H1 (cell line): Measurements from ENCODE around the gene CRB2. TPM values are rescaled to one million over a fixed set of nuclear protein-coding genes. Genes with fewer than 3 reads are reported as not detected.

Source experiments
- CTCF ChIA-PET: fragments of 300-600 bp; sonication (Branson Sonifier 250); formaldehyde crosslinking; loops from one replicate; lab custom pipeline; 2021; ENCODE audit not compliant: partially characterized antibody; lab: Charles Lee
- POLR2A ChIA-PET: fragments of 300-600 bp; sonication (Branson Sonifier 250); formaldehyde crosslinking; loops from one replicate; lab custom pipeline; 2021; ENCODE audit warnings: inconsistent platforms; ENCODE audit not compliant: partially characterized antibody; lab: Charles Lee
- DNase-seq, 2 experiments: peaks; one replicate each; pipeline versions ENCODE4 v3.0.0 to v3.0.0-alpha.2; 2010 to 2022; ENCODE audit warnings: low spot score in 2 of 2, low read depth in 1 of 2, mixed read lengths in 1 of 2
- FAIRE-seq: peaks from 2 replicates; lab custom pipeline; 2011; peaks lifted over from hg19 to GRCh38; lab: Jason Lieb, UNC
- H2AFZ ChIP-seq: 2 replicates; pipeline ENCODE4 v1.8.1; 2012; ENCODE audit warnings: low read length, inconsistent platforms
- H2AK5ac ChIP-seq: 2 replicates; pipeline ENCODE4 v1.6.1; 2013; ENCODE audit warnings: low read depth, low read length
- H2BK120ac ChIP-seq: replicated peaks from 2 replicates; pipeline ENCODE3; 2013; ENCODE audit warnings: low read depth, low read length, inconsistent platforms
- H2BK12ac ChIP-seq: 2 replicates; pipeline ENCODE4 v1.6.1; 2013; ENCODE audit warnings: low read depth, low read length
- H2BK15ac ChIP-seq: 2 replicates; pipeline ENCODE4 v1.6.1; 2013; ENCODE audit warnings: low read length
- H2BK20ac ChIP-seq: 2 replicates; pipeline ENCODE4 v1.6.1; 2013; ENCODE audit warnings: low read length
- H2BK5ac ChIP-seq: 2 replicates; pipeline ENCODE4 v1.6.1; 2013; ENCODE audit warnings: low read depth, low read length
- H3K14ac ChIP-seq: 2 replicates; pipeline ENCODE4 v1.6.1; 2013; ENCODE audit warnings: inconsistent platforms; ENCODE audit not compliant: insufficient read length
- H3K18ac ChIP-seq: 2 replicates; pipeline ENCODE4 v1.6.1; 2013; ENCODE audit warnings: low read length; ENCODE audit errors: extremely low read depth
- H3K23ac ChIP-seq: 2 replicates; pipeline ENCODE4 v1.6.1; 2013; ENCODE audit warnings: inconsistent platforms; ENCODE audit not compliant: insufficient read length
- H3K23me2 ChIP-seq: 2 replicates; pipeline ENCODE4 v1.6.1; 2013; ENCODE audit warnings: low read depth, low read length
- H3K27ac ChIP-seq: 2 replicates; pipeline ENCODE4 v1.6.1; 2011; ENCODE audit warnings: low read depth, low read length, inconsistent platforms
- H3K27me3 ChIP-seq, 4 experiments: replicated peaks in 1 of 4; 1 replicate in 1 of 4; 2 replicates in 3 of 4; pipeline versions ENCODE4 v1.6.1 to v1.8.1; 2011 to 2013; ENCODE audit warnings: low read length in 3 of 4, mild to moderate bottlenecking in 3 of 4, inconsistent platforms in 2 of 4, mixed read lengths in 2 of 4, moderate library complexity in 1 of 4; ENCODE audit not compliant: control insufficient read depth in 3 of 4, insufficient read depth in 3 of 4; ENCODE audit errors: extremely low read depth in 1 of 4
- H3K36me3 ChIP-seq, 4 experiments: 2 replicates each; pipeline versions ENCODE4 v1.6.1 to v1.8.1; 2011 to 2013; ENCODE audit warnings: mild to moderate bottlenecking in 4 of 4, low read length in 3 of 4, moderate library complexity in 2 of 4, control low read depth in 1 of 4, inconsistent platforms in 1 of 4; ENCODE audit not compliant: insufficient read depth in 4 of 4, control insufficient read depth in 2 of 4
- H3K4ac ChIP-seq: replicated peaks from 2 replicates; pipeline ENCODE3; 2013; ENCODE audit warnings: low read length, low read depth, mixed read lengths, inconsistent platforms; ENCODE audit not compliant: insufficient read length
- H3K4me1 ChIP-seq, 4 experiments: replicated peaks in 1 of 4; 1 replicate in 1 of 4; 2 replicates in 3 of 4; pipeline versions ENCODE4 v1.6.1 to v1.8.1; 2011 to 2013; ENCODE audit warnings: low read length in 3 of 4, inconsistent platforms in 2 of 4, mixed read lengths in 1 of 4; ENCODE audit not compliant: insufficient read depth in 4 of 4, control insufficient read depth in 3 of 4
- H3K4me2 ChIP-seq, 2 experiments: 2 replicates each; pipeline versions ENCODE4 v1.6.1 to v1.8.1; 2011 to 2013; ENCODE audit warnings: low read depth in 2 of 2, low read length in 2 of 2, control low read depth in 1 of 2, inconsistent platforms in 1 of 2, mild to moderate bottlenecking in 1 of 2; ENCODE audit not compliant: insufficient read depth in 1 of 2
- H3K4me3 ChIP-seq, 4 experiments: fragments of 200-600, 300-600 bp in 1 of 4; sonication (generic), shearing (Covaris generic), sonication (Bioruptor Twin) in 1 of 4; 2 replicates each; pipeline versions ENCODE4 v1.5.1 to v1.8.1; 2011 to 2016; ENCODE audit warnings: low read length in 4 of 4, low read depth in 3 of 4, control low read depth in 2 of 4, inconsistent platforms in 2 of 4, mild to moderate bottlenecking in 2 of 4, mixed read lengths in 1 of 4, moderate library complexity in 1 of 4; ENCODE audit not compliant: insufficient read depth in 2 of 4; ENCODE audit errors: extremely low read depth in 1 of 4
- H3K56ac ChIP-seq: replicated peaks from 2 replicates; pipeline ENCODE3; 2013; ENCODE audit warnings: low read depth, mild to moderate bottlenecking, mixed read lengths, low read length, inconsistent platforms; ENCODE audit not compliant: insufficient read length
- H3K79me1 ChIP-seq: 2 replicates; pipeline ENCODE4 v1.6.1; 2013; ENCODE audit warnings: low read depth, low read length, control low read depth
- H3K79me2 ChIP-seq, 2 experiments: 2 replicates each; pipeline versions ENCODE4 v1.6.1 to v1.8.1; 2012 to 2013; ENCODE audit warnings: low read length in 2 of 2, mild to moderate bottlenecking in 2 of 2, inconsistent platforms in 1 of 2; ENCODE audit not compliant: insufficient read depth in 2 of 2, control insufficient read depth in 1 of 2
- H3K9ac ChIP-seq, 4 experiments: replicated peaks in 1 of 4; 1 replicate in 1 of 4; 2 replicates in 3 of 4; pipeline versions ENCODE4 v1.6.1 to v1.8.1; 2011 to 2013; ENCODE audit warnings: low read depth in 3 of 4, low read length in 3 of 4, control low read depth in 2 of 4, mild to moderate bottlenecking in 2 of 4, moderate library complexity in 2 of 4, inconsistent platforms in 1 of 4; ENCODE audit errors: extremely low read depth in 1 of 4
- H3K9me3 ChIP-seq, 2 experiments: 2 replicates each; pipeline versions ENCODE4 v1.6.1 to v1.8.1; 2012 to 2013; ENCODE audit warnings: mild to moderate bottlenecking in 2 of 2, moderate library complexity in 2 of 2, control low read depth in 1 of 2, inconsistent platforms in 1 of 2, low read depth in 1 of 2, low read length in 1 of 2, mixed read lengths in 1 of 2; ENCODE audit not compliant: insufficient read depth in 2 of 2
- H4K20me1 ChIP-seq, 2 experiments: replicated peaks in 1 of 2; 2 replicates each; pipeline versions ENCODE3 to v1.8.1; 2011 to 2013; ENCODE audit warnings: inconsistent platforms in 2 of 2, low read length in 2 of 2, mild to moderate bottlenecking in 1 of 2; ENCODE audit not compliant: insufficient read depth in 2 of 2, control insufficient read depth in 1 of 2
- H4K5ac ChIP-seq: 2 replicates; pipeline ENCODE4 v1.6.1; 2013; ENCODE audit warnings: low read length, low read depth, mixed read lengths, inconsistent platforms; ENCODE audit not compliant: insufficient read length
- H4K8ac ChIP-seq: 2 replicates; pipeline ENCODE4 v1.8.0; 2013; ENCODE audit warnings: mild to moderate bottlenecking, moderate library complexity, low read length, inconsistent platforms; ENCODE audit not compliant: insufficient read depth; ENCODE audit errors: extremely low read depth
- H4K91ac ChIP-seq: replicated peaks from 2 replicates; pipeline ENCODE3; 2013; ENCODE audit warnings: low read length, mixed read lengths, inconsistent platforms; ENCODE audit not compliant: insufficient read length
- WGBS, 2 experiments: shearing (Covaris generic) in 1 of 2; methylation state at CpG; one replicate each; pipeline versions ENCODE4 v1.1.6 to v1.1.7; 2013 to 2015; ENCODE audit warnings: low lambda C conversion rate in 2 of 2, mixed read lengths in 2 of 2, inconsistent platforms in 1 of 2, low coverage in 1 of 2, missing lambda C conversion rate in 1 of 2; ENCODE audit not compliant: insufficient replicate concordance in 2 of 2, insufficient coverage in 1 of 2, insufficient read length in 1 of 2; ENCODE audit errors: extremely low coverage in 1 of 2, missing lambda C conversion rate in 1 of 2; 5-methylcytosine and 5-hydroxymethylcytosine counted together
- polyA plus RNA-seq, 7 experiments: library from polyadenylated mRNA; depleted of rRNA in 3 of 7; stranded (reverse) in 5 of 7; unstranded in 2 of 7; fragments of >200 nt in 5 of 7; fragments of 200-250 nt in 2 of 7; gene quantifications; 1 replicate in 5 of 7; 2 replicates in 1 of 7; 4 replicates in 1 of 7; pipeline versions ENCODE4 v1.2.1 to v1.2.3, GENCODE V29; 2011 to 2013; ENCODE audit warnings: missing spikeins in 2 of 7, mixed read lengths in 2 of 7
- total RNA-seq: library from RNA; stranded (reverse); fragmentation: NEBNext Ultra II Directional; extraction: Animal tissue kit (Norgen Biotek cat#: 25700); gene quantifications from 2 replicates; pipeline ENCODE4 v1.2.1, GENCODE V29; 2021

The CRB2 gene
- total and polyA plus RNA-seq, 2 of the 8 experiments (the other 6 are each of a cell fraction or from before 2014, with no cell fraction given) = 4.0 to 8.4 TPM

DNA sequence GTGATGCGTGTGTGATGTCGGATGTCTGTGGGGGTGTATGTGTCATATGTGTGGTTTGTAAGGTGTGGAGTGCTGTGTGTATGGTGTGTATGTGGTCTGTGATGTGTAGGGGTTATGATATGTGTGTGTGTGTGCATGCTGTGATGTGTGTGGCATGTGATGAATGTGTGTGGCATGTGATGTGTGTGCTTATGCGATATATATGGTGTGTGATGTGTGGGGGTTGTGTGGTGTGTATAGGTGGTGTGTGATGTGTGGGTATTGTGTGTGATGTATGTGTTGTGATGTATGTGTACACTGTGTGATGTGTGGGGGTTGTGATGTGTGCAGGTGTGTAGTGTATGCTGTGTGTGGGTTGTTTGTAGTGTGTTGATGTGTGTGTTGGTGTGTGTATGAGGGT is 9.2 kb upstream of the CRB2 start:
- POLR2A ChIA-PET = no interaction called here
- Histone ChIP-seq H2BK5ac (peak overlapping the region; percentile 42; the same call in 1 of the 2 replicates), H2AK5ac (peak overlapping the region; percentile 88; the same call in 1 of the 2 replicates), H3K23ac (no peak overlapping the region), H3K4me3 (no peak overlapping the region), H3K56ac (peak overlapping the region; percentile 99), H4K91ac (peak overlapping the region; percentile 88), H4K20me1 (peaks cover 0 to 10% of the 10 kb centered on the region in 2 experiments), H3K79me1 (no peaks in the 10 kb centered on the region), H3K79me2 (no peaks in the 10 kb centered on the region), H2BK20ac (peak overlapping the region; percentile 44; the same call in 1 of the 2 replicates), H3K14ac (no peak overlapping the region), H3K4me1 (peaks cover 0 to 11% (median 0%) of the 10 kb centered on the region in 4 experiments; a peak in 2 of 7 replicates), H3K36me3 (no peaks in the 10 kb centered on the region), H3K27ac (no peak overlapping the region), H3K18ac (no peak overlapping the region), H2BK120ac (no peak overlapping the region), H3K23me2 (peaks cover 11% of the 10 kb centered on the region), H2BK12ac (peak overlapping the region; percentile 86; the same call in 1 of the 2 replicates), H3K9me3 (no peaks in the 10 kb centered on the region), H3K4ac (peak overlapping the region; percentile 48), H3K27me3 (no peaks in the 10 kb centered on the region), H4K5ac (no peak overlapping the region), H2AFZ (no peak overlapping the region), H3K4me2 (no peak overlapping the region), H3K9ac (no peak overlapping the region), H4K8ac (no peak overlapping the region; the same call in 1 of the 2 replicates), H2BK15ac (peak overlapping the region; percentile 77; the same call in 1 of the 2 replicates)
- CTCF ChIA-PET = no interaction called here
- FAIRE-seq = no peak
- WGBS, 2 experiments = 90 to 100% methylated on average over 1 to 3 of the region's 3 CpGs
- DNase-seq = no peak
